Osteoblast (primary cell): ENCODE data around the gene NDNF. TPM values are rescaled to one million over a fixed set of nuclear protein-coding genes. Genes with fewer than 3 reads are reported as not detected.

ENCODE experiments used
- DNase-seq: peaks from one replicate; pipeline ENCODE4 v3.0.0; 2011; ENCODE audit warnings: low spot score, mixed read lengths; ENCODE audit not compliant: insufficient read length; ENCODE audit errors: missing footprints
- H2AFZ ChIP-seq: 2 replicates; pipeline ENCODE4 v1.6.0; 2011; ENCODE audit warnings: mild to moderate bottlenecking, low read length
- H3K27ac ChIP-seq: 2 replicates; pipeline ENCODE4 v1.5.1; 2011; ENCODE audit warnings: mild to moderate bottlenecking, low read depth, low read length, moderate library complexity
- H3K27me3 ChIP-seq: 2 replicates; pipeline ENCODE4 v1.6.0; 2012; ENCODE audit warnings: mild to moderate bottlenecking, control low read depth, inconsistent platforms, low read length, moderate library complexity; ENCODE audit not compliant: insufficient read depth
- H3K36me3 ChIP-seq: 2 replicates; pipeline ENCODE4 v1.5.1; 2011; ENCODE audit warnings: mild to moderate bottlenecking, low read length, control low read depth, moderate library complexity; ENCODE audit not compliant: insufficient read depth
- H3K4me1 ChIP-seq: 2 replicates; pipeline ENCODE4 v1.5.1; 2011; ENCODE audit warnings: mild to moderate bottlenecking, low read length, control low read depth, moderate library complexity; ENCODE audit not compliant: insufficient read depth
- H3K4me2 ChIP-seq: 2 replicates; pipeline ENCODE4 v1.6.0; 2011; ENCODE audit warnings: mild to moderate bottlenecking, low read length; ENCODE audit not compliant: insufficient read depth
- H3K4me3 ChIP-seq: fragments of 200-600 bp; sonication (generic); 3 replicates; pipeline ENCODE4 v1.5.1; 2012; ENCODE audit warnings: mild to moderate bottlenecking, low read length, inconsistent platforms; ENCODE audit not compliant: insufficient read depth
- H3K79me2 ChIP-seq: 2 replicates; pipeline ENCODE4 v1.6.0; 2012; ENCODE audit warnings: mild to moderate bottlenecking, low read length, control low read depth, inconsistent platforms; ENCODE audit not compliant: insufficient read depth
- H3K9me3 ChIP-seq: 2 replicates; pipeline ENCODE4 v1.5.1; 2011; ENCODE audit warnings: low read depth, low read length, control low read depth
- H4K20me1 ChIP-seq: 2 replicates; pipeline ENCODE4 v1.6.0; 2012; ENCODE audit warnings: mild to moderate bottlenecking, low read length, control low read depth; ENCODE audit not compliant: insufficient read depth
- total RNA-seq: library from RNA; depleted of rRNA; stranded (reverse); fragments of >200 nt; gene quantifications from 2 replicates; pipeline ENCODE4 v1.2.3, GENCODE V29; 2012
- TF ChIP-seq, protein P1 (sequence below): IDR thresholded peaks from 2 replicates; pipeline ENCODE4 v1.5.1; 2011; ENCODE audit warnings: mild to moderate bottlenecking, low read depth, low read length, moderate library complexity; ENCODE audit errors: extremely low read depth

The NDNF gene
- total RNA-seq, 1 donor, result 9.8 TPM

DNA sequence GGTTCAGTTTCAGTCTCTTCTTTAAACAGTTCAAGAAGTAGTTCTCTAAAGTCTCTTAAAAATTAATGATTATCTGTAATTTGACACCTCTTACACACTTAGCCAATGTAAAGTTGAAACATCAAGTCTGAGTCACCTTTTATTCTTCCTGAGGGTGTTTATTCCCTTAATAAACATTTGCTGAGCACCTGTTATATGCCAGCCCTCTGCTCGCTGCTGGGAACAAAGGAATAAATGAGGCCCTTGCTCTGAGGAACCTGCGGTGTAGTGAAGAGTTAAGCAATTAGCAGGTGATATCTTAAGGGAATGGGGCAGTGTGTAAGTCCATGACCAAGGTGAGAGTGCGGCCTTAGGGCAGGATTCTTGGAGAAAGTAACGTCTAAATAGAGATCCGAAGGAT, 5.2 kb upstream of the NDNF start:
- Histone ChIP-seq H3K27me3 (peaks cover 38% of the 10 kb centered on the region), H3K4me1 (peaks cover 5% of the 10 kb centered on the region), H3K79me2 (no peaks in the 10 kb centered on the region), H2AFZ (no peak overlapping the region), H3K4me2 (no peak overlapping the region), H4K20me1 (no peaks in the 10 kb centered on the region), H3K27ac (no peak overlapping the region), H3K4me3 (no peak overlapping the region), H3K9me3 (no peaks in the 10 kb centered on the region), H3K36me3 (no peaks in the 10 kb centered on the region)
- DNase-seq, result no peak
- TF ChIP-seq, protein P1, sequence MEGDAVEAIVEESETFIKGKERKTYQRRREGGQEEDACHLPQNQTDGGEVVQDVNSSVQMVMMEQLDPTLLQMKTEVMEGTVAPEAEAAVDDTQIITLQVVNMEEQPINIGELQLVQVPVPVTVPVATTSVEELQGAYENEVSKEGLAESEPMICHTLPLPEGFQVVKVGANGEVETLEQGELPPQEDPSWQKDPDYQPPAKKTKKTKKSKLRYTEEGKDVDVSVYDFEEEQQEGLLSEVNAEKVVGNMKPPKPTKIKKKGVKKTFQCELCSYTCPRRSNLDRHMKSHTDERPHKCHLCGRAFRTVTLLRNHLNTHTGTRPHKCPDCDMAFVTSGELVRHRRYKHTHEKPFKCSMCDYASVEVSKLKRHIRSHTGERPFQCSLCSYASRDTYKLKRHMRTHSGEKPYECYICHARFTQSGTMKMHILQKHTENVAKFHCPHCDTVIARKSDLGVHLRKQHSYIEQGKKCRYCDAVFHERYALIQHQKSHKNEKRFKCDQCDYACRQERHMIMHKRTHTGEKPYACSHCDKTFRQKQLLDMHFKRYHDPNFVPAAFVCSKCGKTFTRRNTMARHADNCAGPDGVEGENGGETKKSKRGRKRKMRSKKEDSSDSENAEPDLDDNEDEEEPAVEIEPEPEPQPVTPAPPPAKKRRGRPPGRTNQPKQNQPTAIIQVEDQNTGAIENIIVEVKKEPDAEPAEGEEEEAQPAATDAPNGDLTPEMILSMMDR, result no peak

DNA sequence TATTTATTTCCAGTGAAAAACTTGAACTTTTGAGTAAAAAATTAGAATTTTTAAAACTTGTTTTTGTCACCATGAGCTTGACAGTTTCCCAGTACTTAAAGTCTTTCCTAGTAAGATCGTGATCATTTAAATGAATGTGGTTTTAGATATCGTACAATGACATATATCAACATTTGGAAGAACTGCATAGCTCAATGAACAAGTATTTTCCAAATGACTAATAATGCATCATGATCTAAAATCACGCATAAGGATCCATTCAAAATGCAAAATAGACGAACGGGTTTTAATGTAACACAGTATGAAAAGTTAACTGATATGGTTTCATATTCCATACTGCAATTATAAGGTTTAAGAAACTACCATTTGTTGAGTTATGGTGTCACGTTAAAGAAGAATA, 4.1 kb upstream of the NDNF start:
- H3K27ac ChIP-seq, result no peak overlapping the region
- peaks cover 11% of the 10 kb centered on the region for H3K4me1 ChIP-seq
- TF ChIP-seq, protein P1, result no peak
- no peak overlapping the region for H3K4me3 ChIP-seq
- H3K79me2 ChIP-seq, result no peaks in the 10 kb centered on the region
- peaks cover 38% of the 10 kb centered on the region for H3K27me3 ChIP-seq
- no peaks in the 10 kb centered on the region for H3K9me3 ChIP-seq
- no peaks in the 10 kb centered on the region for H4K20me1 ChIP-seq
- DNase-seq, result no peak
- H2AFZ ChIP-seq, result no peak overlapping the region
- no peak overlapping the region for H3K4me2 ChIP-seq
- no peaks in the 10 kb centered on the region for H3K36me3 ChIP-seq

DNA sequence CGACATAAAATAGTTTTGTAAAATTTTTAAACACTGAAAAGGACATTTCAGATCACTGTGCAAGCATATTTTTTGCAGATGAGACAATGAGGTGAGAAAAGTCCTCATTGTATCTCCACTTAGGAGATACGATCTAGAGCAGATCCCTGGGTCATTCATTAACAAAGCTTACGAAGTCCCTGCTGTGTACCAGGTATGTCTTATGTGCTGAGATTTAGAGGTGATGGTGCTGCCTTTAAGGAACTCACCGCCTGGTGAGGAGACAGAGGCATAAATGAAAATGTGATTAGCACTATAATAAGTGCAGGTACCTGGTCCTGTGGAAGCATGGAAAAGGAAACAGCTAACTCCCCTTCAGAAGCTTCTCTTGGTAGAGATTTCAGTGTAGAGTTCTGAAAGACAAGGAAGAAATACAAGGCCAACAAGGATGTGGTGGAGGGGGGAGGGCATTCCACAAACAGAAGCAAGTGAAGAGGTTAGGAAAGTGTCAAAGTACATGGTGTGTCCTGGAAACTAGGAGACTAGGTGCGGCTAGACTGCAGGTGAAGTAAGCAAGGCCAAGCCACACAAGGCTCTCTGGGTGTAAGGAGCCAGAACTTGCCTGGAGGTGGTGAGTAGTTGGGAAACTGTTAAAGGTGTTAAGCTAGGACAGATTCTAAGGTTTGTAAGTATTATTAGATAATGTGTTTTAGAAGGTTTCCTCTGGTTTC, 1.5 kb upstream of the NDNF start:
- H3K4me2 ChIP-seq, result no peak overlapping the region
- peaks cover 12% of the 10 kb centered on the region for H3K4me1 ChIP-seq
- peaks cover 5% of the 10 kb centered on the region for H4K20me1 ChIP-seq
- H3K27ac ChIP-seq, result no peak overlapping the region
- no peaks in the 10 kb centered on the region for H3K79me2 ChIP-seq
- TF ChIP-seq, protein P1, result no peak
- no peaks in the 10 kb centered on the region for H3K36me3 ChIP-seq
- DNase-seq, result peak; percentile 62
- H3K4me3 ChIP-seq, result no peak overlapping the region
- H3K27me3 ChIP-seq, result peaks cover 60% of the 10 kb centered on the region
- H3K9me3 ChIP-seq, result no peaks in the 10 kb centered on the region
- no peak overlapping the region for H2AFZ ChIP-seq

DNA sequence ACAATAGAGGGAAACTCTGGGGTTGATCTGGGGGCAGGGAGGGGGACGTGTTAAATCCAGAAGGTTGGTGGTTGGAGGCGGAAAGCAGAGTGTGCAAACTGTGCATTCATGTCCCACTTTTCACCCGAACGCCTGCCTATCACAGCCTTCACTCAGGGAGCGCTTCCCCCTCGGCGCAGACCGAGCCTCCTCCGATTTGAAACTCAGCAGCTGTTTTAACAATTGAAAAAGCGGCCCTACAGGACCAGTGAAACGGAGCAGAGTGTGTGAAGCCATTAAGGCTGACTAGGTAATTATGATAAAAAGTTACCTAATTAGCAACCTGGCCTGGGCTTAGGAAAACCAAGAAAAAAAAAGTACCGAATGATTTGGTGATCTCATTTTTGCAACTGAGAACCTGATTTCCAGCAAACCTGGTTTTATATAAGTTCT, 685 bp upstream of the NDNF start:
- H3K27me3 ChIP-seq, result peaks cover 64% of the 10 kb centered on the region
- H3K36me3 ChIP-seq, result no peaks in the 10 kb centered on the region
- DNase-seq, result peak; percentile 52
- H3K9me3 ChIP-seq, result no peaks in the 10 kb centered on the region
- H3K79me2 ChIP-seq, result no peaks in the 10 kb centered on the region
- no peak overlapping the region for H3K27ac ChIP-seq
- TF ChIP-seq, protein P1, result no peak
- H2AFZ ChIP-seq, result peak overlapping the region; percentile 86
- H3K4me3 ChIP-seq, result peak overlapping the region; percentile 70
- peaks cover 12% of the 10 kb centered on the region for H3K4me1 ChIP-seq
- peaks cover 5% of the 10 kb centered on the region for H4K20me1 ChIP-seq
- peak overlapping the region; percentile 91 for H3K4me2 ChIP-seq
